DMS53 treated with DMSO at 0.1 percent for 48 hours (cell line): ENCODE data around the gene NCSTN.

Source experiments
- DNase-seq: peaks from one replicate; lab custom pipeline; 2025; ENCODE audit not compliant: unreplicated experiment; lab: John Stamatoyannopoulos, UW

The NCSTN gene

GRCh38 chr1:160351629-160352028, 8.4 kb downstream of the NCSTN start:
- DNase-seq: no peak

- DNase-seq: no peak
Measured at GRCh38 chr1:160352555-160352954, 9.4 kb downstream of the NCSTN start.

- no peak for DNase-seq
Measured at GRCh38 chr1:160353223-160353622, 10.0 kb downstream of the NCSTN start.

- DNase-seq: peak; percentile 6
Measured at GRCh38 chr1:160354388-160354985, 11.3 kb downstream of the NCSTN start.

GRCh38 chr1:160357286-160358002, 14.3 kb downstream of the NCSTN start:
- no peak for DNase-seq

- DNase-seq: no peak
Measured at GRCh38 chr1:160358073-160358472, 14.9 kb downstream of the NCSTN start.

GRCh38 chr1:160359559-160360226, 16.5 kb downstream of the NCSTN start:
- DNase-seq: no peak

- DNase-seq: no peak
Measured at GRCh38 chr1:160360227-160360695, 17.1 kb downstream of the NCSTN start.

GRCh38 chr1:160361199-160361598, 18.0 kb downstream of the NCSTN start:
- DNase-seq: no peak

- DNase-seq: no peak
Measured at GRCh38 chr1:160361814-160362167, 18.6 kb downstream of the NCSTN start.

- no peak for DNase-seq
Measured at GRCh38 chr1:160362168-160362957, 19.2 kb downstream of the NCSTN start.

- DNase-seq: no peak
Measured at GRCh38 chr1:160363010-160363409, 19.8 kb downstream of the NCSTN start.

- DNase-seq: no peak
Measured at GRCh38 chr1:160363951-160364735, 21.0 kb downstream of the NCSTN start.

- no peak for DNase-seq
Measured at GRCh38 chr1:160365325-160365724, 22.1 kb downstream of the NCSTN start.

GRCh38 chr1:160366731-160367515, 23.7 kb downstream of the NCSTN start, which contains the start of gene NHLH1:
Gene NHLH1, plus strand, starts transcription at chr1:160367071. Its CDS starts 3,661 bp downstream, at chr1:160370732.
- no peak for DNase-seq

GRCh38 chr1:160367516-160367900, 24.3 kb downstream of the NCSTN start:
- no peak for DNase-seq

GRCh38 chr1:160367934-160368923, 25.0 kb downstream of the NCSTN start:
- no peak for DNase-seq

GRCh38 chr1:160369087-160369486, 25.9 kb downstream of the NCSTN start:
- DNase-seq: no peak
